ENCODE data around the gene CERCAM. TPM values are rescaled to one million over a fixed set of nuclear protein-coding genes. Genes with fewer than 3 reads are reported as not detected.

The CERCAM gene
- total and polyA plus RNA-seq, 2 experiments from 2014 or later, result 525 to 596 TPM

GRCh38 chr9:128392302-128393144 is 28.1 kb upstream of the CERCAM start:
- no peaks in the 10 kb centered on the region for H4K20me1 ChIP-seq (ENCODE audit: insufficient read depth)
- no peak for TF ChIP-seq EZH2phosphoT487 (IDR thresholded peaks at IDR 0.05; ENCODE audit: insufficient read depth, low read depth)
- TF ChIP-seq EZH2 (IDR thresholded peaks at IDR 0.05; ENCODE audit: insufficient read depth, poor library complexity, severe bottlenecking), result no peak
- H3K4me1 ChIP-seq (ENCODE audit: insufficient read depth), result no peaks in the 10 kb centered on the region
- no peak for DNase-seq
- no peaks in the 10 kb centered on the region for H3F3A ChIP-seq (ENCODE audit: insufficient read depth)
- H3K9ac ChIP-seq, result no peak overlapping the region
- no peak overlapping the region for H2AFZ ChIP-seq
- no peak overlapping the region for H3K27ac ChIP-seq
- WGBS, 2 experiments (ENCODE audit: low coverage in 1 of 2, low lambda C conversion rate in 2 of 2, missing lambda C conversion rate in 2 of 2), result 92 to 94% methylated on average over 66 to 88 of the region's 88 CpGs
- no peaks in the 10 kb centered on the region for H3K79me2 ChIP-seq (ENCODE audit: insufficient read depth)
- in situ Hi-C loops (cut with MboI), result no loop called here
- no peaks in the 10 kb centered on the region for H3K36me3 ChIP-seq (ENCODE audit: low read depth)
- no peaks in the 10 kb centered on the region for H3K9me3 ChIP-seq (ENCODE audit: low read depth)
- H3K4me3 ChIP-seq, result no peak overlapping the region
- 0 out of 2 replicates have a peak, but pooled peaks cover under 1% of the 10 kb centered on the region for H3K27me3 ChIP-seq (replicated peaks; ENCODE audit: insufficient read depth)
- H3K9me2 ChIP-seq (ENCODE audit: insufficient read depth), result no peaks in the 10 kb centered on the region
- H3K4me2 ChIP-seq (ENCODE audit: unreplicated experiment), result no peak overlapping the region

GRCh38 chr9:128393145-128393775 is 27.4 kb upstream of the CERCAM start:
- 90 to 92% methylated on average over 5 to 56 of the region's 56 CpGs for WGBS, 2 experiments (ENCODE audit: low coverage in 1 of 2, low lambda C conversion rate in 2 of 2, missing lambda C conversion rate in 2 of 2)
- H3K4me2 ChIP-seq (ENCODE audit: unreplicated experiment), result no peak overlapping the region
- H3K79me2 ChIP-seq (ENCODE audit: insufficient read depth), result no peaks in the 10 kb centered on the region
- no peaks in the 10 kb centered on the region for H4K20me1 ChIP-seq (ENCODE audit: insufficient read depth)
- 0 out of 2 replicates have a peak, but pooled peaks cover 6% of the 10 kb centered on the region for H3K27me3 ChIP-seq (replicated peaks; ENCODE audit: insufficient read depth)
- H3K4me3 ChIP-seq, result no peak overlapping the region
- H3K4me1 ChIP-seq (ENCODE audit: insufficient read depth), result no peaks in the 10 kb centered on the region
- H3K27ac ChIP-seq, result no peak overlapping the region
- H2AFZ ChIP-seq, result no peak overlapping the region
- in situ Hi-C loops (cut with MboI), result no loop called here
- TF ChIP-seq EZH2phosphoT487 (IDR thresholded peaks at IDR 0.05; ENCODE audit: insufficient read depth, low read depth) (no peak), EZH2 (IDR thresholded peaks at IDR 0.05; ENCODE audit: insufficient read depth, poor library complexity, severe bottlenecking) (no peak)
- no peak for DNase-seq
- no peaks in the 10 kb centered on the region for H3K9me2 ChIP-seq (ENCODE audit: insufficient read depth)
- no peaks in the 10 kb centered on the region for H3K36me3 ChIP-seq (ENCODE audit: low read depth)
- H3F3A ChIP-seq (ENCODE audit: insufficient read depth), result no peaks in the 10 kb centered on the region
- H3K9ac ChIP-seq, result no peak overlapping the region
- no peaks in the 10 kb centered on the region for H3K9me3 ChIP-seq (ENCODE audit: low read depth)

DNA sequence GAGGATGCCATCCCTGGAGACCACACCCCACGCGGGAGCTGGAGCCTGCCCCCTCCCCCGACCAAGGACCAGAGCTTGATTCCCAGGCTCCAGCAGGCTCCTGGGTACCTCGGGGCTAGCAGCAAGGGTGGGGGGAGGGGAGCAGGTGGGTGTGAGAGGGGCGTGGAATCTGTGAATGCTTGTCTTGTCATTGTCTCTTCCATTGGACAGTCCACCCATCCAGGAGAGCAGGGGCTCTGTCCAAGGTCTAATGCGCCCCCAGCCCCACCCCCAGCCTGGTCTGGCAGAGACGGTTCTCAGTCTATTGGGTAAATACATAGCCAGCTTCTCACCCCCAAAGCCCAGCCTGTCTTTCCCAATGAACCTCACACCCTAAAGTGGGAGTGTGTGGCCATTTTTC is 26.7 kb upstream of the CERCAM start:
- Histone ChIP-seq H3K4me2 (ENCODE audit: unreplicated experiment) (no peak overlapping the region), H3K27me3 (replicated peaks; ENCODE audit: insufficient read depth) (0 out of 2 replicates have a peak, but pooled peaks cover 6% of the 10 kb centered on the region), H3F3A (ENCODE audit: insufficient read depth) (no peaks in the 10 kb centered on the region), H3K9me2 (ENCODE audit: insufficient read depth) (no peaks in the 10 kb centered on the region), H2AFZ (no peak overlapping the region), H3K27ac (no peak overlapping the region), H3K4me3 (no peak overlapping the region), H3K9ac (no peak overlapping the region), H3K9me3 (ENCODE audit: low read depth) (no peaks in the 10 kb centered on the region), H3K36me3 (ENCODE audit: low read depth) (no peaks in the 10 kb centered on the region), H3K4me1 (ENCODE audit: insufficient read depth) (no peaks in the 10 kb centered on the region), H4K20me1 (ENCODE audit: insufficient read depth) (no peaks in the 10 kb centered on the region), H3K79me2 (ENCODE audit: insufficient read depth) (no peaks in the 10 kb centered on the region)
- no peak for TF ChIP-seq EZH2phosphoT487 (IDR thresholded peaks at IDR 0.05; ENCODE audit: insufficient read depth, low read depth)
- no peak for TF ChIP-seq EZH2 (IDR thresholded peaks at IDR 0.05; ENCODE audit: insufficient read depth, poor library complexity, severe bottlenecking)
- in situ Hi-C loops (cut with MboI), result no loop called here
- no peak for DNase-seq
- 54 to 70% methylated on average over 5 to 7 of the region's 7 CpGs for WGBS, 2 experiments (ENCODE audit: low coverage in 1 of 2, low lambda C conversion rate in 2 of 2, missing lambda C conversion rate in 2 of 2)

- DNase-seq, result no peak
- in situ Hi-C loops (cut with MboI), result no loop called here
- Histone ChIP-seq H3K4me3 (no peak overlapping the region), H3K4me2 (ENCODE audit: unreplicated experiment) (no peak overlapping the region), H3F3A (ENCODE audit: insufficient read depth) (no peaks in the 10 kb centered on the region), H3K79me2 (ENCODE audit: insufficient read depth) (no peaks in the 10 kb centered on the region), H2AFZ (no peak overlapping the region), H3K27ac (no peak overlapping the region), H3K9me2 (ENCODE audit: insufficient read depth) (no peaks in the 10 kb centered on the region), H3K36me3 (ENCODE audit: low read depth) (no peaks in the 10 kb centered on the region), H3K9ac (no peak overlapping the region), H3K27me3 (replicated peaks; ENCODE audit: insufficient read depth) (0 out of 2 replicates have a peak, but pooled peaks cover 6% of the 10 kb centered on the region), H4K20me1 (ENCODE audit: insufficient read depth) (no peaks in the 10 kb centered on the region), H3K9me3 (ENCODE audit: low read depth) (no peaks in the 10 kb centered on the region), H3K4me1 (ENCODE audit: insufficient read depth) (no peaks in the 10 kb centered on the region)
- TF ChIP-seq EZH2 (IDR thresholded peaks at IDR 0.05; ENCODE audit: insufficient read depth, poor library complexity, severe bottlenecking) (no peak), EZH2phosphoT487 (IDR thresholded peaks at IDR 0.05; ENCODE audit: insufficient read depth, low read depth) (no peak)
- WGBS, 2 experiments (ENCODE audit: low coverage in 1 of 2, low lambda C conversion rate in 2 of 2, missing lambda C conversion rate in 2 of 2), result 55% methylated on average over 9 of the region's 9 CpGs
Observed at GRCh38 chr9:128394379-128395168, 26.1 kb upstream of the CERCAM start.
